Loucy (cell line): Measurements from ENCODE around the gene SLC5A2.

Experiments
- CTCF ChIP-seq: fragments of 200-600 bp; sonication (generic); conservative IDR thresholded peaks from 2 replicates; pipeline ENCODE4 v1.5.1; 2014; ENCODE audit warnings: mild to moderate bottlenecking, antibody characterized with exemption, low read length
- EZH2phosphoT487 ChIP-seq: fragments of 200-600 bp; IDR thresholded peaks from 2 replicates; pipeline ENCODE4 v1.6.1; 2018; ENCODE audit warnings: antibody characterized with exemption, mild to moderate bottlenecking, moderate library complexity, borderline replicate concordance

- no peak for TF ChIP-seq CTCF
- TF ChIP-seq EZH2phosphoT487: no peak
These were observed 18.6 kb upstream of the SLC5A2 start for GRCh38 chr16:31464348-31464769.
